Measurements from ENCODE around the gene CD200. TPM values are rescaled to one million over a fixed set of nuclear protein-coding genes. Genes with fewer than 3 reads are reported as not detected.

Gene CD200
- total and polyA plus RNA-seq, 9 of the 15 experiments (the other 6 are each of a cell fraction or from before 2014, with no cell fraction given), result 0.13 TPM; not detected in 8

DNA sequence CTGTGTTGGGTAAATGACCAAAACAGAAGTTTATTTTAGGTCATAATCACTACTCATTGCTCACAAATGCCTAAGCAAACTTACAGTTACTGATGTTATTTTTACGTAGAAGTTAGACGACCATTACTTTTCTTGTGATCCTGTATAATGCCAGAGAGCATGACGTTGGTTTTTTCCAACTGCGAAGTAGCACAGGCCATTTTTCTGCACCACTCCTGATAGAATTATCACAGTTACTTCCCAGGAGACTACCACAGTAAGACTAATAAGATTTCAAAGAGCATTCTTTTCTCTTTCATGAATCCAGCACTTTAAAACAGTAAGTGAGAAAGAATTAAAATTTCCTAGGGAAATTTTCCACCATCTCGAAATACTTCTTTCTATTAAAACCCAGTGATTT, 19.8 kb downstream of the CD200 start (continued):
- TF ChIP-seq, protein P1, sequence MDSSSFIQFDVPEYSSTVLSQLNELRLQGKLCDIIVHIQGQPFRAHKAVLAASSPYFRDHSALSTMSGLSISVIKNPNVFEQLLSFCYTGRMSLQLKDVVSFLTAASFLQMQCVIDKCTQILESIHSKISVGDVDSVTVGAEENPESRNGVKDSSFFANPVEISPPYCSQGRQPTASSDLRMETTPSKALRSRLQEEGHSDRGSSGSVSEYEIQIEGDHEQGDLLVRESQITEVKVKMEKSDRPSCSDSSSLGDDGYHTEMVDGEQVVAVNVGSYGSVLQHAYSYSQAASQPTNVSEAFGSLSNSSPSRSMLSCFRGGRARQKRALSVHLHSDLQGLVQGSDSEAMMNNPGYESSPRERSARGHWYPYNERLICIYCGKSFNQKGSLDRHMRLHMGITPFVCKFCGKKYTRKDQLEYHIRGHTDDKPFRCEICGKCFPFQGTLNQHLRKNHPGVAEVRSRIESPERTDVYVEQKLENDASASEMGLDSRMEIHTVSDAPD (CRISPR knock-in tag; IDR thresholded peaks at IDR 0.05), result no peak

DNA sequence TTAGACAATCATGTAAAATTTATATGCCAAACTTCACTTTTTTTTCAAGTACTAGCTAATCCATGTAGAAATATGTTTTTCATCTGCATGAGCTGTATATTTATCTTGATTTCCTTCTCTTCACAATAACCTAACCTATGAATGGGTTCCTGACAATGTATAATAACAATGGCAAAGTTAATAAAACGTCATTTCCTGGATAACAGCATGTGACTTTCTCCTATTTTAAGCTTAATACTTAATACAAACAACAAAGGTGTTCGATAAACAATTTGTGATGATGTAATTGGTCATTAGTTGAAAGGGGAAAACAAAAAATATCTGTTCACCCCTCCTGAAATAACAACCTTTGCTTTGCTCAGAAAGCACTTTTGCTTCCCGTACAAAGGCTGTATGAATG, 20.4 kb downstream of the CD200 start:
- no peak for DNase-seq (ENCODE audit: extremely low read depth in 1 of 4, low spot score in 3 of 4)
- Histone ChIP-seq H3K79me2 (ENCODE audit: control insufficient read depth, insufficient read depth, low read length) (no peaks in the 10 kb centered on the region), H3K9me3 (replicated peaks; ENCODE audit: control insufficient read depth, insufficient read depth, low read depth, low read length) (no peaks in the 10 kb centered on the region), H3K4me3 (no peak overlapping the region), H3K27me3 (ENCODE audit: control insufficient read depth in 2 of 2, insufficient read depth in 2 of 2, low read length in 2 of 2) (peaks cover 0 to 5% of the 10 kb centered on the region in 2 experiments; a peak in 3 of 5 replicates), H3K9ac (ENCODE audit: insufficient read depth in 1 of 2, low read depth in 2 of 2, low read length in 2 of 2) (no peak overlapping the region), H3K36me3 (ENCODE audit: control insufficient read depth, insufficient read depth, low read length) (no peaks in the 10 kb centered on the region), H3K27ac (ENCODE audit: extremely low read depth, low read depth, low read length) (no peak overlapping the region), H3K9me1 (ENCODE audit: control insufficient read depth, insufficient read depth, low read length) (no peaks in the 10 kb centered on the region), H2AFZ (ENCODE audit: low read depth, low read length) (no peak overlapping the region), H4K20me1 (replicated peaks; ENCODE audit: control insufficient read depth, insufficient read depth, low read length) (no peaks in the 10 kb centered on the region), H3K4me1 (replicated peaks in 1 of 2; ENCODE audit: control insufficient read depth in 2 of 2, insufficient read depth in 2 of 2, low read length in 2 of 2) (no peaks in the 10 kb centered on the region), H3K4me2 (ENCODE audit: insufficient read depth, low read length) (no peak overlapping the region)
- 3% methylated on average over 3 of the region's 3 CpGs for WGBS (ENCODE audit: insufficient coverage, low coverage, missing lambda C conversion rate)
- FAIRE-seq, result no peak
- POLR2A ChIA-PET, result no interaction called here
- intact Hi-C loops (cut with micrococcal nuclease) (no loop called here), in situ Hi-C loops (cut with MboI) (no loop called here)
- CTCF ChIA-PET (ENCODE audit: low intra/inter-chr PET ratio), result no interaction called here
- no peak for ATAC-seq
- no TSS peak for BruUV-seq (replicated peaks)
- no peak for TF ChIP-seq HNRNPL (IDR thresholded peaks at IDR 0.05; ENCODE audit: low read depth, low read length)
- no peak for TF ChIP-seq CSDE1 (IDR thresholded peaks at IDR 0.05)
- TF ChIP-seq, protein P2, sequence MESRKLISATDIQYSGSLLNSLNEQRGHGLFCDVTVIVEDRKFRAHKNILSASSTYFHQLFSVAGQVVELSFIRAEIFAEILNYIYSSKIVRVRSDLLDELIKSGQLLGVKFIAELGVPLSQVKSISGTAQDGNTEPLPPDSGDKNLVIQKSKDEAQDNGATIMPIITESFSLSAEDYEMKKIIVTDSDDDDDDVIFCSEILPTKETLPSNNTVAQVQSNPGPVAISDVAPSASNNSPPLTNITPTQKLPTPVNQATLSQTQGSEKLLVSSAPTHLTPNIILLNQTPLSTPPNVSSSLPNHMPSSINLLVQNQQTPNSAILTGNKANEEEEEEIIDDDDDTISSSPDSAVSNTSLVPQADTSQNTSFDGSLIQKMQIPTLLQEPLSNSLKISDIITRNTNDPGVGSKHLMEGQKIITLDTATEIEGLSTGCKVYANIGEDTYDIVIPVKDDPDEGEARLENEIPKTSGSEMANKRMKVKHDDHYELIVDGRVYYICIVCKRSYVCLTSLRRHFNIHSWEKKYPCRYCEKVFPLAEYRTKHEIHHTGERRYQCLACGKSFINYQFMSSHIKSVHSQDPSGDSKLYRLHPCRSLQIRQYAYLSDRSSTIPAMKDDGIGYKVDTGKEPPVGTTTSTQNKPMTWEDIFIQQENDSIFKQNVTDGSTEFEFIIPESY (CRISPR knock-in tag; IDR thresholded peaks at IDR 0.05), result no peak
- TF ChIP-seq SRF (CRISPR knock-in tag; IDR thresholded peaks at IDR 0.05), result no peak
- no peak for TF ChIP-seq HMGN3 (IDR thresholded peaks at IDR 0.05; ENCODE audit: borderline replicate concordance, extremely low read depth, insufficient read length, low read depth, low read length)
- TF ChIP-seq ARHGAP35 (IDR thresholded peaks at IDR 0.05; ENCODE audit: partially characterized antibody), result no peak
- no peak for TF ChIP-seq CREBBP (IDR thresholded peaks at IDR 0.05; ENCODE audit: low read depth, low read length)
- TF ChIP-seq SMARCA4 (IDR thresholded peaks at IDR 0.05), result no peak
- TF ChIP-seq, protein P3, sequence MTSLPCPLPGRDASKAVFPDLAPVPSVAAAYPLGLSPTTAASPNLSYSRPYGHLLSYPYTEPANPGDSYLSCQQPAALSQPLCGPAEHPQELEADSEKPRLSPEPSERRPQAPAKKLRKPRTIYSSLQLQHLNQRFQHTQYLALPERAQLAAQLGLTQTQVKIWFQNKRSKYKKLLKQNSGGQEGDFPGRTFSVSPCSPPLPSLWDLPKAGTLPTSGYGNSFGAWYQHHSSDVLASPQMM (CRISPR knock-in tag; IDR thresholded peaks at IDR 0.05), result no peak
- TF ChIP-seq ZNF584 (CRISPR knock-in tag; IDR thresholded peaks at IDR 0.05; ENCODE audit: low read depth), result no peak
- no peak for TF ChIP-seq ZNF79 (CRISPR knock-in tag; IDR thresholded peaks at IDR 0.05; ENCODE audit: low read depth)
- no peak for TF ChIP-seq KLF13 (tag; IDR thresholded peaks at IDR 0.05; ENCODE audit: borderline replicate concordance, low read depth)
- no peak for TF ChIP-seq SIRT6 (IDR thresholded peaks at IDR 0.05; ENCODE audit: low read depth, low read length)
- TF ChIP-seq, protein P4, sequence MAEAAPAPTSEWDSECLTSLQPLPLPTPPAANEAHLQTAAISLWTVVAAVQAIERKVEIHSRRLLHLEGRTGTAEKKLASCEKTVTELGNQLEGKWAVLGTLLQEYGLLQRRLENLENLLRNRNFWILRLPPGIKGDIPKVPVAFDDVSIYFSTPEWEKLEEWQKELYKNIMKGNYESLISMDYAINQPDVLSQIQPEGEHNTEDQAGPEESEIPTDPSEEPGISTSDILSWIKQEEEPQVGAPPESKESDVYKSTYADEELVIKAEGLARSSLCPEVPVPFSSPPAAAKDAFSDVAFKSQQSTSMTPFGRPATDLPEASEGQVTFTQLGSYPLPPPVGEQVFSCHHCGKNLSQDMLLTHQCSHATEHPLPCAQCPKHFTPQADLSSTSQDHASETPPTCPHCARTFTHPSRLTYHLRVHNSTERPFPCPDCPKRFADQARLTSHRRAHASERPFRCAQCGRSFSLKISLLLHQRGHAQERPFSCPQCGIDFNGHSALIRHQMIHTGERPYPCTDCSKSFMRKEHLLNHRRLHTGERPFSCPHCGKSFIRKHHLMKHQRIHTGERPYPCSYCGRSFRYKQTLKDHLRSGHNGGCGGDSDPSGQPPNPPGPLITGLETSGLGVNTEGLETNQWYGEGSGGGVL (CRISPR knock-in tag; IDR thresholded peaks at IDR 0.05), result no peak
- no peak for TF ChIP-seq ZZZ3 (IDR thresholded peaks at IDR 0.05)
- TF ChIP-seq PHF21A (IDR thresholded peaks at IDR 0.05; ENCODE audit: borderline replicate concordance, low read depth), result no peak

Data from K562 (cell line).